Spleen (tissue), 11 donors: ENCODE measurements around the gene UBC. TPM values are rescaled to one million over a fixed set of nuclear protein-coding genes. Genes with fewer than 3 reads are reported as not detected.
"Not testable (repeated sequence)": the region's sequence is repeated elsewhere in the genome, so short reads cannot be mapped to it uniquely, and the experiment has no call there.

ENCODE experiments used
- DNase-seq: peaks from one replicate; pipeline ENCODE4 v3.0.0-alpha.2; 2020
- H3K27ac ChIP-seq, 8 donors: fragments of 200-600 bp; sonication (generic) in 7 of 8; 1 replicate in 4 of 8; 2 replicates in 4 of 8; pipeline versions ENCODE4 v1.5.0 to v1.8.0; 2016 to 2021; ENCODE audit warnings: inconsistent platforms in 4 of 8, mild to moderate bottlenecking in 4 of 8, moderate library complexity in 1 of 8
- H3K27me3 ChIP-seq, 7 donors: fragments of 200-600 bp; sonication (generic) in 6 of 7; replicated peaks in 1 of 7; 1 replicate in 4 of 7; 2 replicates in 3 of 7; pipeline versions ENCODE4 v1.5.0 to v1.8.0; 2016 to 2021; ENCODE audit warnings: inconsistent platforms in 3 of 7, mild to moderate bottlenecking in 1 of 7
- H3K36me3 ChIP-seq, 6 donors: fragments of 200-600 bp; sonication (generic) in 5 of 6; 1 replicate in 4 of 6; 2 replicates in 2 of 6; pipeline versions ENCODE4 v1.5.0 to v1.8.0; 2016 to 2021; ENCODE audit warnings: inconsistent platforms in 2 of 6
- H3K4me1 ChIP-seq, 6 donors: fragments of 200-600 bp; sonication (generic) in 5 of 6; 1 replicate in 3 of 6; 2 replicates in 3 of 6; pipeline versions ENCODE4 v1.5.0 to v1.8.0; 2016 to 2021; ENCODE audit warnings: inconsistent platforms in 3 of 6
- H3K4me3 ChIP-seq, 8 donors: fragments of 200-600 bp; sonication (generic) in 7 of 8; 1 replicate in 4 of 8; 2 replicates in 4 of 8; pipeline versions ENCODE4 v1.5.0 to v1.8.0; 2016 to 2021; ENCODE audit warnings: inconsistent platforms in 4 of 8, mild to moderate bottlenecking in 4 of 8, moderate library complexity in 2 of 8
- H3K9me3 ChIP-seq, 8 donors: fragments of 200-600 bp; sonication (generic) in 7 of 8; 1 replicate in 4 of 8; 2 replicates in 4 of 8; pipeline versions ENCODE4 v1.5.0 to v1.8.0; 2016 to 2021; ENCODE audit warnings: inconsistent platforms in 4 of 8
- POLR2A ChIP-seq, 3 donors: fragments of 450-650 bp; IDR thresholded peaks; one replicate each; pipeline ENCODE4 v1.5.1; 2017; ENCODE audit warnings: antibody characterized with exemption in 3 of 3, mild to moderate bottlenecking in 1 of 3
- POLR2AphosphoS5 ChIP-seq, 3 donors: sonication (generic); formaldehyde crosslinking; IDR thresholded peaks; one replicate each; pipeline ENCODE4 v1.5.1; 2017; ENCODE audit warnings: antibody characterized with exemption in 3 of 3
- WGBS, 5 donors: extraction: QIAGEN DNeasy Blood & Tissue Kit in 3 of 5; methylation state at CpG; one replicate each; pipeline versions ENCODE4 v1.1.5 to v1.1.7; 2013 to 2018; 5-methylcytosine and 5-hydroxymethylcytosine counted together
- intact Hi-C: fragments of 100-400 bp; cut with DNase I; formaldehyde crosslinking; loops from one replicate; pipeline ENCODE4 v1.15.0; 2023; ENCODE audit warnings: low total_unique reads
- polyA plus RNA-seq, 3 donors: library from polyadenylated mRNA; stranded (reverse); fragments of 200-250 nt; gene quantifications; one replicate each; pipeline ENCODE4 v1.2.1, GENCODE V29; 2013
- total RNA-seq, 7 donors: library from RNA; depleted of rRNA in 3 of 7; stranded (reverse); fragments of >200 nt in 3 of 7; fragmentation: NEBNext Ultra II Directional in 4 of 7; extraction: Animal tissue kit (Norgen Biotek cat#: 25700) in 4 of 7; gene quantifications; one replicate each; pipeline versions ENCODE4 v1.1.0 to v1.2.1, GENCODE V29; 2016 to 2021
- TF ChIP-seq, protein P1 (sequence below), 11 experiments: fragments of 200-600 bp in 7 of 11; fragments of 450-650 bp in 4 of 11; sonication (generic) in 4 of 11; IDR thresholded peaks in 8 of 11; conservative IDR thresholded peaks in 3 of 11; 1 replicate in 7 of 11; 2 replicates in 4 of 11; pipeline versions ENCODE4 v1.4.0 to v1.8.0; 2016 to 2021; ENCODE audit warnings: antibody characterized with exemption in 11 of 11, inconsistent platforms in 4 of 11, mild to moderate bottlenecking in 1 of 11
- donor health status: healthy with polysubstance abuse.
- donor health status: DM: no; HTN: no; CAD: no; lungs with moderate emphysema.
- donor health status: DM: no; HTN: no; CAD: no.
- donor health status: Bipolar disorder and iron deficiency.
- donor health status: healthy.
- donor health status: DM: no; HTN: no; CAD: no.
- donor health status: DM: yes; HTN: yes; CAD: no.

UBC gene
- total and polyA plus RNA-seq, 10 donors, result 623 to 1,107 (median 865) TPM

DNA sequence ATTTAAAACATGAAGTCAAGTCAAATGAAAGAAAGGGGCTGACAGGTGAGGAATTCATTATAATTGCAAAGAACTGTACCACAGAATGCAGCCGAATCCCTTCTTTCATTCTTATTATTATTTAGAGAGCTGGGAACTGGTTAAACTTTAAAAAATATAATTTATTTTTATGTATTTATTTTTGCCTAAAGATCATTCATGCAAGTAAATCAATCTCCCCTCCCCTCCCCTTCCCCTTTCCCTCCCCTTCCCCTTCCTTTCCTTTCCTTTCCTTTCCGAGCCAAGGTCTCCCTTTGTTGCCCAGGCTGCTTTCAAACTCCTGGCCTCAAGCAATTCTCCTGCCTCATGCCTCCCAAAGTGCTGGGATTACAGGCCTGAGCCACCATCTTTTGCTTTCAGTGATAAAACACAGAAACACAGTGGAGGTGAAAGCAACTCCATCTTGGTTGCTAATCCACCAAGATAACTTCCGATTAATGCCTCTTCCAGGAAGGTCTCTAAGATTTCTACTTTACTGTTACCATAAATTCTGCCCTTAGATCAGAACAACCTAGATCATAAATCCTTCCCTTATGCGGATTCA lies 6.0 kb upstream of the UBC start:
- Histone ChIP-seq H3K4me3 (peak overlapping the region in 1 of 8 donors; percentile 52), H3K9me3 (no peaks in the 10 kb centered on the region), H3K27me3 (no peaks in the 10 kb centered on the region), H3K36me3 (no peaks in the 10 kb centered on the region), H3K4me1 (peaks cover 54 to 90% (median 71%) of the 10 kb centered on the region in 6 donors), H3K27ac (peak overlapping the region; percentile 98 to 100 (median 100))
- TF ChIP-seq POLR2AphosphoS5 (IDR thresholded peaks at IDR 0.05) (no peak), POLR2A (IDR thresholded peaks at IDR 0.05) (no peak)
- TF ChIP-seq, protein P1, sequence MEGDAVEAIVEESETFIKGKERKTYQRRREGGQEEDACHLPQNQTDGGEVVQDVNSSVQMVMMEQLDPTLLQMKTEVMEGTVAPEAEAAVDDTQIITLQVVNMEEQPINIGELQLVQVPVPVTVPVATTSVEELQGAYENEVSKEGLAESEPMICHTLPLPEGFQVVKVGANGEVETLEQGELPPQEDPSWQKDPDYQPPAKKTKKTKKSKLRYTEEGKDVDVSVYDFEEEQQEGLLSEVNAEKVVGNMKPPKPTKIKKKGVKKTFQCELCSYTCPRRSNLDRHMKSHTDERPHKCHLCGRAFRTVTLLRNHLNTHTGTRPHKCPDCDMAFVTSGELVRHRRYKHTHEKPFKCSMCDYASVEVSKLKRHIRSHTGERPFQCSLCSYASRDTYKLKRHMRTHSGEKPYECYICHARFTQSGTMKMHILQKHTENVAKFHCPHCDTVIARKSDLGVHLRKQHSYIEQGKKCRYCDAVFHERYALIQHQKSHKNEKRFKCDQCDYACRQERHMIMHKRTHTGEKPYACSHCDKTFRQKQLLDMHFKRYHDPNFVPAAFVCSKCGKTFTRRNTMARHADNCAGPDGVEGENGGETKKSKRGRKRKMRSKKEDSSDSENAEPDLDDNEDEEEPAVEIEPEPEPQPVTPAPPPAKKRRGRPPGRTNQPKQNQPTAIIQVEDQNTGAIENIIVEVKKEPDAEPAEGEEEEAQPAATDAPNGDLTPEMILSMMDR (IDR thresholded peaks at IDR 0.05 in 8 of 11, conservative IDR thresholded peaks at IDR 0.05 in 3 of 11), result no peak
- intact Hi-C loops, result no loop called here
- 61 to 71% (median 62%) methylated on average over 4 of the region's 4 CpGs for WGBS, 5 donors
- no peak for DNase-seq

DNA sequence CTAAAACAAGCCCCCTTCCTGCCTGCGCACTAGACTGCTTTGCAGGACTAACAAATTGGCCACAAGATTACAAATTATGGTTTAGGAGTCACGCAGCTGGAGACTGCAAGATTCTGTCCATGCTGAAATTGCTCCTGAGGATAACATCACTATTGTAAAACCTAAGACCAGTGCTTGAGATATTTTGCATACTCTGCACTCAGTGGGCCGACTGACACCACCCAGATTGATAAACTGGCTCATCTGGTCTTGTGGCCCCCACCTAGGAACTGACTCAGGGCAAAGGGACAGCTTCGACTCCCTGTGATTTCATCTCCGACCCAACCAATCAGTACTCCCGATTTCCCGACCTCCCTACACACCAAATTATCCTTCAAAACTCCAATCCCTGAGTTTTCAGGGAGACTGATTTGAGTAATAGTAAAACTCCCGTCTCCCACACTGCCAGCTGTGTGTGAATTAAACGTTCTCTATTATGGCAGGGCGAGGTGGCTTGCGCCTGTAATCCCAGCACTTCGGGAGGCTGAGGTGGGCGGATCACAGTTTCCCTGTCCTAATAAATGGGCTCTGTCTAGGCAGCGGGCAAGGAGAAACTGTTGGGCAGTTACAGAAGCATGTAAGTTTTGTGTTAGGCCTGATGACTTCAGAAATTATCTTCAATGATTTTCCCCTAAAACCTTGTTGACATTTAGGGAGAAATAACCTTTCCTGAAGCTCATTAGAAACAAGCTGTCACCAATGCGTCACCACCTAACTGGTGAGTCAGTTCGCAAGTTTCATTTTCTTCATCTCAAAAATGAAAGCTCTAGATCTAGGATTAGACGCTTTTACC lies 5.3 kb upstream of the UBC start:
- TF ChIP-seq POLR2A (IDR thresholded peaks at IDR 0.05), result peak in 1 of 3 donors; percentile 2
- TF ChIP-seq POLR2AphosphoS5 (IDR thresholded peaks at IDR 0.05), result no peak
- TF ChIP-seq, protein P1 (IDR thresholded peaks at IDR 0.05 in 8 of 11, conservative IDR thresholded peaks at IDR 0.05 in 3 of 11), result peak in 1 of 11 experiments; percentile 1
- Histone ChIP-seq H3K4me3 (peak overlapping the region in 1 of 8 donors; percentile 52), H3K9me3 (no peaks in the 10 kb centered on the region), H3K36me3 (no peaks in the 10 kb centered on the region), H3K4me1 (peaks cover 58 to 95% (median 76%) of the 10 kb centered on the region in 6 donors), H3K27ac (peak overlapping the region; percentile 98 to 100 (median 100)), H3K27me3 (no peaks in the 10 kb centered on the region)
- peak; percentile 73 for DNase-seq
- intact Hi-C loops, result no loop called here
- WGBS, 5 donors, result 48 to 64% (median 55%) methylated on average over 17 of the region's 17 CpGs

DNA sequence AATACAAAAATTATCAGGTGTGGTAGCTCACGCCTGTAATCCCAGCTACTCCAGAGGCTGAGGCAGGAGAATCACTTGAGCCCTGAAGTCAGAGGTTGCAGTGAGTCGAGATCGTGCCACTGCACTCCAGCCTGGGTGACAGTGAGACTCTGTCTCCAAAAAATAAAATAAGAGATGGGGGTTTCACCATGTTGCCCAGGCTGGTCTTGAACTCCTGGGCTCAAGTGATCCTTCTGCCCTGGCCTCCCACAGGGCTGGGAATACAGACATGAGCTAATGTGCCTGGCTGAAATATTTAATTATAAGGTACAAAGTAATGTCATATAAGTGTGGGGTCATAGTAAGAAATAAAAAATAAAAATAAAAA lies 4.2 kb upstream of the UBC start:
- WGBS, 5 donors, result 85 to 99% (median 94%) methylated on average over 3 of the region's 3 CpGs
- H3K4me3 ChIP-seq, result peak overlapping the region in 1 of 8 donors; percentile 88
- DNase-seq, intact Hi-C loops, H3K27me3 ChIP-seq, H3K36me3 ChIP-seq, H3K9me3 ChIP-seq: not testable (repeated sequence)
- H3K27ac ChIP-seq, result peak overlapping the region; percentile 98 to 100 (median 100)
- H3K4me1 ChIP-seq, result peaks cover 58 to 88% (median 76%) of the 10 kb centered on the region in 6 donors

DNA sequence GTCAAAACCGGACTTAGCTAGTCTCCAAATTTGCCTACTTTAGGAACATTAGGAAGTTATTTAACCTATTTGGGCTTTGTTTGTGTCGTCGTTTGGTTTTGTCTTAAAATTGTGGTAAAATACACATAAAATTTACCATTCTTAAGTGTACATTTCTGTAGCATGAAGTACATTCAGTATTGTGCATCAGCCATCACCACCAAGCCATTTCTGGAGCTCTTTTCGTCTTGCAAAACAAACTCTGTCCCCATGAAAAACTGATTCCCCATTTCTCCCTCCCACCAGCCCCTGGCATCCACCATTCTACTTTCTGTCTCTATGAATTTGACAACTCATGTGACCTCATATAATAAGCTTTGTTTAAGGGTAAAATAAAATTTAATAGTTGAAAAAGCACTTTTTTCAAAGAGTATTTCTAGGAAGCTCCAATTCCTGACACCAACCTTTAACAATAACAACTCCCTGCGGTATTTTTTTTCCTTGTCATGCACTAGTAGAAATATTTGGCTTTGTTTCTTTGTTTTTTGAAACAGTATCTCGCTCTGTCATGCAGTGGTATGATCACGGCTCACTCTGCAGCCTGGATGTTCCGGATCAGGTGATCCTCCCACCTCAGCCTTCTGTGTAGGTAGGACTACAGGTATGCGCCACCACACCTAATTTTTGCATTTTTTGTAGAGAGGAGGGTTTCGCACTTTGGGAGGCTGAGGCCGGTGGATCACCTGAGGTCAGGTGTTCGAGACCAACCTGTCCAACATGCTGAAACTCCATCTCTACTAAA lies 3.6 kb upstream of the UBC start:
- Histone ChIP-seq H3K36me3 (peaks cover 0 to 9% (median 7%) of the 10 kb centered on the region in 6 donors), H3K27ac (peak overlapping the region; percentile 98 to 100 (median 100)), H3K4me3 (peak overlapping the region in 7 of 8 donors; percentile 5 to 88 (median 25)), H3K4me1 (peaks cover 58 to 88% (median 81%) of the 10 kb centered on the region in 6 donors), H3K27me3 (no peaks in the 10 kb centered on the region), H3K9me3 (no peaks in the 10 kb centered on the region)
- intact Hi-C loops, result no loop called here
- 41 to 45% (median 43%) methylated on average over 12 of the region's 12 CpGs for WGBS, 5 donors
- DNase-seq, result no peak
- TF ChIP-seq POLR2AphosphoS5 (IDR thresholded peaks at IDR 0.05) (no peak), POLR2A (IDR thresholded peaks at IDR 0.05) (no peak)
- TF ChIP-seq, protein P1 (IDR thresholded peaks at IDR 0.05 in 8 of 11, conservative IDR thresholded peaks at IDR 0.05 in 3 of 11), result no peak
